ENCODE results near the gene KDM1A.

DNA sequence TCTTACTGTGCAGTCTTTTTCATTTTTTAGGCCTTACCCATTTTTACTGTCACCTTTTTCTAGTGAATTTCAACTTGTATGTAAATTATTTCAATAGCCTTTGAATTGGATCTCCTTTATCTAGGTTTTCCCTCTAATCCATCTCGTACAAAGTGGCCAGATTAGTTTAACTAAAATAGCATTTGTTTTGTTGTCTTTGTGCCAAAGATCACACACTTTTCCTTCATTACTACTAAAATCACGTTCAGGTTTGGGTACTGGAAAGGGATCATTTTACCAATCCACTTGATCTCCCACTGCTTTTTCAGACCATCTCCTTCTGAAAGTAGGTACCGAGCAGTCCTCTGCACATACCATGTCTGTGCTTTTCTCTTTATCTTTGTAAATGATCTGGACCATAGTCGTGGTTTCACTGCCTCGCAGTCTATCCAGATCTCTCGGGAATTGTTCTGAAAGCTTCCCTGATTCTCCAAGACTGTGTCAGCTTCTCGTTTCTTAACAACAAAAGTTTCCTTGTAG is 20.1 kb downstream of the KDM1A start:
- TF ChIP-seq, protein P1, sequence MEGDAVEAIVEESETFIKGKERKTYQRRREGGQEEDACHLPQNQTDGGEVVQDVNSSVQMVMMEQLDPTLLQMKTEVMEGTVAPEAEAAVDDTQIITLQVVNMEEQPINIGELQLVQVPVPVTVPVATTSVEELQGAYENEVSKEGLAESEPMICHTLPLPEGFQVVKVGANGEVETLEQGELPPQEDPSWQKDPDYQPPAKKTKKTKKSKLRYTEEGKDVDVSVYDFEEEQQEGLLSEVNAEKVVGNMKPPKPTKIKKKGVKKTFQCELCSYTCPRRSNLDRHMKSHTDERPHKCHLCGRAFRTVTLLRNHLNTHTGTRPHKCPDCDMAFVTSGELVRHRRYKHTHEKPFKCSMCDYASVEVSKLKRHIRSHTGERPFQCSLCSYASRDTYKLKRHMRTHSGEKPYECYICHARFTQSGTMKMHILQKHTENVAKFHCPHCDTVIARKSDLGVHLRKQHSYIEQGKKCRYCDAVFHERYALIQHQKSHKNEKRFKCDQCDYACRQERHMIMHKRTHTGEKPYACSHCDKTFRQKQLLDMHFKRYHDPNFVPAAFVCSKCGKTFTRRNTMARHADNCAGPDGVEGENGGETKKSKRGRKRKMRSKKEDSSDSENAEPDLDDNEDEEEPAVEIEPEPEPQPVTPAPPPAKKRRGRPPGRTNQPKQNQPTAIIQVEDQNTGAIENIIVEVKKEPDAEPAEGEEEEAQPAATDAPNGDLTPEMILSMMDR (IDR thresholded peaks at IDR 0.05) = no peak
- TF ChIP-seq POLR2A (IDR thresholded peaks at IDR 0.05) = no peak
- TF ChIP-seq POLR2AphosphoS5 (IDR thresholded peaks at IDR 0.05) = no peak
